SK-N-SH treated with all-trans-retinoic acid at 6 μM for 48 hours (cell line): ENCODE data around the gene LAMTOR1.

ENCODE experiments used
- ATAC-seq: fragments of 200-7000 bp; cut with Tn5 transposase; 3 replicates; pipeline ENCODE4 v1.9.1; 2020; ENCODE audit warnings: mild to moderate bottlenecking, moderate library complexity
- ARNTL ChIP-seq: fragments of 450-650 bp; formaldehyde crosslinking; IDR thresholded peaks from 2 replicates; pipeline ENCODE4 v1.5.0; 2020; ENCODE audit warnings: low read depth, mild to moderate bottlenecking, moderate library complexity, borderline replicate concordance
- BACH2 ChIP-seq: fragments of 250-450 bp; sonication (Bioruptor Pico); IDR thresholded peaks from 2 replicates; pipeline ENCODE4 v1.9.0; 2021; ENCODE audit warnings: mild to moderate bottlenecking, borderline replicate concordance
- CREB5 ChIP-seq: fragments of 250-450 bp; sonication (Bioruptor Pico); IDR thresholded peaks from 2 replicates; pipeline ENCODE4 v1.5.1; 2020; ENCODE audit warnings: low read depth, mild to moderate bottlenecking, moderate library complexity
- CSDC2 ChIP-seq: fragments of 250-450 bp; sonication (Bioruptor Pico); IDR thresholded peaks from 2 replicates; pipeline ENCODE4 v1.5.0; 2020; ENCODE audit warnings: mild to moderate bottlenecking, moderate library complexity
- CSRNP3 ChIP-seq: fragments of 250-450 bp; sonication (Bioruptor Pico); IDR thresholded peaks from 2 replicates; pipeline ENCODE4 v1.5.1; 2021; ENCODE audit warnings: mild to moderate bottlenecking, moderate library complexity
- ESRRG ChIP-seq: fragments of 250-450 bp; sonication (Bioruptor Pico); IDR thresholded peaks from 2 replicates; pipeline ENCODE4 v1.6.1; 2021; ENCODE audit warnings: mild to moderate bottlenecking
- GLIS3 ChIP-seq: fragments of 250-450 bp; sonication (Bioruptor Pico); IDR thresholded peaks from 2 replicates; pipeline ENCODE4 v1.5.0; 2020; ENCODE audit warnings: mild to moderate bottlenecking, moderate library complexity
- ISL1 ChIP-seq: fragments of 250-450 bp; sonication (Bioruptor Pico); IDR thresholded peaks from 2 replicates; pipeline ENCODE4 v2.1.2; 2022; ENCODE audit warnings: mild to moderate bottlenecking, moderate library complexity
- OSR1 ChIP-seq: fragments of 250-450 bp; sonication (Bioruptor Pico); IDR thresholded peaks from 2 replicates; pipeline ENCODE4 v1.8.0; 2022; ENCODE audit warnings: moderate library complexity, mild to moderate bottlenecking, inconsistent platforms
- PPARA ChIP-seq: fragments of 250-450 bp; sonication (Bioruptor Pico); IDR thresholded peaks from 2 replicates; pipeline ENCODE4 v1.5.0; 2020; ENCODE audit warnings: mild to moderate bottlenecking, borderline replicate concordance
- RARB ChIP-seq: fragments of 250-450 bp; sonication (Bioruptor Pico); IDR thresholded peaks from 2 replicates; pipeline ENCODE4 v1.8.0; 2021; ENCODE audit warnings: mild to moderate bottlenecking, moderate library complexity
- SNAI2 ChIP-seq: fragments of 250-450 bp; sonication (Bioruptor Pico); IDR thresholded peaks from 2 replicates; pipeline ENCODE4 v1.5.0; 2020; ENCODE audit warnings: mild to moderate bottlenecking, moderate library complexity
- TCF4 ChIP-seq: fragments of 250-450 bp; sonication (Bioruptor Pico); IDR thresholded peaks from 2 replicates; pipeline ENCODE4 v1.8.0; 2021; ENCODE audit warnings: mild to moderate bottlenecking, moderate library complexity, borderline replicate concordance
- TOX ChIP-seq: fragments of 250-450 bp; sonication (Bioruptor Pico); IDR thresholded peaks from 2 replicates; pipeline ENCODE4 v1.8.0; 2021; ENCODE audit warnings: mild to moderate bottlenecking, moderate library complexity, borderline replicate concordance
- TSHZ2 ChIP-seq: fragments of 250-450 bp; sonication (Bioruptor Pico); IDR thresholded peaks from 2 replicates; pipeline ENCODE4 v1.5.0; 2020; ENCODE audit warnings: mild to moderate bottlenecking, moderate library complexity
- ZC3H10 ChIP-seq: fragments of 250-450 bp; sonication (Bioruptor Pico); IDR thresholded peaks from 2 replicates; pipeline ENCODE4 v1.5.1; 2021; ENCODE audit warnings: mild to moderate bottlenecking, moderate library complexity
- ZFP3 ChIP-seq: fragments of 250-450 bp; sonication (Bioruptor Pico); IDR thresholded peaks from 2 replicates; pipeline ENCODE4 v1.5.0; 2020; ENCODE audit warnings: mild to moderate bottlenecking, moderate library complexity
- ZFP30 ChIP-seq: fragments of 450-650 bp; formaldehyde crosslinking; IDR thresholded peaks from 2 replicates; pipeline ENCODE4 v1.5.0; 2022; ENCODE audit warnings: mild to moderate bottlenecking, moderate library complexity
- ZNF565 ChIP-seq: fragments of 450-650 bp; formaldehyde crosslinking; conservative IDR thresholded peaks from 2 replicates; pipeline ENCODE4 v1.5.0; 2020; ENCODE audit warnings: low read depth, mild to moderate bottlenecking, moderate library complexity
- ZNF70 ChIP-seq: fragments of 450-650 bp; formaldehyde crosslinking; IDR thresholded peaks from 2 replicates; pipeline ENCODE4 v1.5.0; 2020; ENCODE audit warnings: mild to moderate bottlenecking, moderate library complexity
- ZNF8 ChIP-seq: fragments of 450-650 bp; formaldehyde crosslinking; IDR thresholded peaks from 2 replicates; pipeline ENCODE4 v1.5.0; 2020; ENCODE audit warnings: mild to moderate bottlenecking, moderate library complexity
- TF ChIP-seq, protein P1 (sequence below): fragments of 250-450 bp; sonication (Bioruptor Pico); IDR thresholded peaks from 2 replicates; pipeline ENCODE4 v1.8.0; 2020; ENCODE audit warnings: mild to moderate bottlenecking, moderate library complexity, borderline replicate concordance
- TF ChIP-seq, protein P2 (sequence below): fragments of 250-450 bp; sonication (Bioruptor Pico); IDR thresholded peaks from 2 replicates; pipeline ENCODE4 v1.8.0; 2021; ENCODE audit warnings: low read depth, mild to moderate bottlenecking, moderate library complexity, borderline replicate concordance

LAMTOR1 gene

DNA sequence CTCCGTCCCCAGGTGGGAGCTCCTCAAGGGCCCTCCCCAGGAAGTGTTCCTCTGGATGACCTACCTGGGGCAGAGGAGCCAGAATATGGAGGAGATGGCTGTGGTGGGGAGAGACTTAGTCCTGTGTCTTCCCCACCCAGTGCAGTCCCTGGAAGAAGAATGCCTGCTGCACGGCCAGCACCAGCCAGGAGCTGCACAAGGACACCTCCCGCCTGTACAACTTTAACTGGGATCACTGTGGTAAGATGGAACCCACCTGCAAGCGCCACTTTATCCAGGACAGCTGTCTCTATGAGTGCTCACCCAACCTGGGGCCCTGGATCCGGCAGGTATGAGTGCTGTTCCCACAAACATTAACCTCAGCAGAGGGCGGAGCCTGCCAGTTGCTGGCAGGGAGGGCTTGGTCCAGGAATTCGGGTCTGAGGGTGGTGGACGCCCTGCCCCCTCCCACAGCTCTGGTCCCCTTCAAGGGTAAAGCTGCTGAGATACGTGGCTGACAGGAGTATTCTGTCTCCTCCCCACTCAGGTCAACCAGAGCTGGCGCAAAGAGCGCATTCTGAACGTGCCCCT is 35.8 kb upstream of the LAMTOR1 start:
- no peak for ATAC-seq
- no peak for TF ChIP-seq ZFP30 (CRISPR knock-in tag)
- TF ChIP-seq ZNF70 (CRISPR knock-in tag) = no peak

DNA sequence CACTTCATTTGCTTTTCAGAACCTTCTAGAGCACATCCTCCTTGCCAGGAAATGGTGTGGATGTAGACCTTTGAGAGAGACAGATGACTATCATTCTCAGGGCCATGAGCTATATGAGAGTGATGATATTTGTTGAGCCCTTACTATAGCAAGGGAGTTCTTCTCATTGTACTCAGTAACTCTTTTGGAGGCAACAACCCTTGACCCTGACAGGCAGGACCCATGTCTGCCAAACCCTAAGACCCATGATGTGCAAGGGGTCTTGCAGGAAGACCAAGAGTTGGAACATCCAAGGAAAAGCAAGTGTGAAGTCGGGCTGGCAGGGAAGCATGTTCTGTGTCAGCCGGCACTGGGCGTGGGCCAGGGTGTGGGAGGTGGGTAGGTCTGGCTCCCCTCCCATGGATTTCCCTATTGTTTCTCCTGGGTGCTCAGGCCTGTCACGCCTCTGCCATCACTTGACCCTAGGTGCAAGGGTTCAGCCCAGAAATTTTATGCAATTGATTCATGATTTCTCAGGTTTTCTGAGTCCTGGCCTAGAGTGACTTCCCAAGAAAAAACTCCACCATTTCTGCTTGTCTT is 33.7 kb upstream of the LAMTOR1 start:
- no peak for ATAC-seq
- TF ChIP-seq PPARA (CRISPR knock-in tag) = no peak
- no peak for TF ChIP-seq TSHZ2 (CRISPR knock-in tag)
- no peak for TF ChIP-seq GLIS3 (CRISPR knock-in tag)
- TF ChIP-seq ZNF70 (CRISPR knock-in tag) = no peak
- no peak for TF ChIP-seq ESRRG (CRISPR knock-in tag)
- no peak for TF ChIP-seq ZNF565 (CRISPR knock-in tag)
- TF ChIP-seq RARB (CRISPR knock-in tag) = no peak
- TF ChIP-seq, protein P1, sequence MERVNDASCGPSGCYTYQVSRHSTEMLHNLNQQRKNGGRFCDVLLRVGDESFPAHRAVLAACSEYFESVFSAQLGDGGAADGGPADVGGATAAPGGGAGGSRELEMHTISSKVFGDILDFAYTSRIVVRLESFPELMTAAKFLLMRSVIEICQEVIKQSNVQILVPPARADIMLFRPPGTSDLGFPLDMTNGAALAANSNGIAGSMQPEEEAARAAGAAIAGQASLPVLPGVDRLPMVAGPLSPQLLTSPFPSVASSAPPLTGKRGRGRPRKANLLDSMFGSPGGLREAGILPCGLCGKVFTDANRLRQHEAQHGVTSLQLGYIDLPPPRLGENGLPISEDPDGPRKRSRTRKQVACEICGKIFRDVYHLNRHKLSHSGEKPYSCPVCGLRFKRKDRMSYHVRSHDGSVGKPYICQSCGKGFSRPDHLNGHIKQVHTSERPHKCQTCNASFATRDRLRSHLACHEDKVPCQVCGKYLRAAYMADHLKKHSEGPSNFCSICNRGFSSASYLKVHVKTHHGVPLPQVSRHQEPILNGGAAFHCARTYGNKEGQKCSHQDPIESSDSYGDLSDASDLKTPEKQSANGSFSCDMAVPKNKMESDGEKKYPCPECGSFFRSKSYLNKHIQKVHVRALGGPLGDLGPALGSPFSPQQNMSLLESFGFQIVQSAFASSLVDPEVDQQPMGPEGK (CRISPR knock-in tag) = no peak
- TF ChIP-seq ZFP30 (CRISPR knock-in tag) = no peak
- TF ChIP-seq CREB5 (CRISPR knock-in tag) = no peak
- TF ChIP-seq ARNTL = no peak
- TF ChIP-seq TOX = no peak
- TF ChIP-seq ZNF8 (CRISPR knock-in tag) = no peak
- TF ChIP-seq BACH2 (CRISPR knock-in tag) = no peak
- TF ChIP-seq ISL1 (CRISPR knock-in tag) = no peak
- TF ChIP-seq TCF4 (CRISPR knock-in tag) = no peak
- TF ChIP-seq SNAI2 (CRISPR knock-in tag) = no peak
- TF ChIP-seq ZC3H10 (CRISPR knock-in tag) = no peak
- TF ChIP-seq, all 23 proteins: peak for 0

DNA sequence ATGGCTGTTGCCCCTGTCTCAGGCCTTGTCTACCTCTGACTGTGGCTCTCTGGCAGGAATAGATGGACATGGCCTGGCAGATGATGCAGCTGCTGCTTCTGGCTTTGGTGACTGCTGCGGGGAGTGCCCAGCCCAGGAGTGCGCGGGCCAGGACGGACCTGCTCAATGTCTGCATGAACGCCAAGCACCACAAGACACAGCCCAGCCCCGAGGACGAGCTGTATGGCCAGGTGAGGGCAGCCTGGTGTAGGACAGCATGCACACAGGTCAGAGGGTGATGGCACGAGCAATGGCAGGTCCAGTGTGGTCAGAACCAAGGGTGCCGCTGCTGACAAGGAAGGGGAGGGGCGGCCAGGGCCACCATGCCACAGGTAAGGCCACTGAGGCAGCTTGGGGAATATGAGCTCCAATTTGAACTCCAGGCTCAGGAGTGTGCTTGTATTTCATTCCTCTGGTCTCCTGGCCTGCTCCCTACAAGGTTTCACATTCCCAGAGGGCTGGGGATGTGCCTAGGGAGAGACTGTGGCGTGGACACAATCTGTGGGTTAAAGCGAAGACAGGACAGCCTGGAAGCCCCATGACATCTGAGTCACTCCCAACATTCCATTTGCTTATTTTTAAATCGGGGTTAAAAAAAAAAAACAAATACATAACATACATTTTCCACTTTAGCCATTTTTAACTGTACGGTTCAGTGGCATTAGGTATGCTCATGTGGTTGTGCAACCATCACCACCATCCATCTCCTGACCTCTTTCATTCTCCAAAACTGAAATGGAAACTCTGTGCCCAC is 33.0 kb upstream of the LAMTOR1 start:
- no peak for ATAC-seq
- TF ChIP-seq, protein P1 (CRISPR knock-in tag) = no peak
- TF ChIP-seq PPARA (CRISPR knock-in tag) = no peak
- TF ChIP-seq ZFP3 = no peak
- TF ChIP-seq OSR1 (CRISPR knock-in tag) = no peak
- no peak for TF ChIP-seq CSRNP3 (CRISPR knock-in tag)
- TF ChIP-seq ZC3H10 (CRISPR knock-in tag) = no peak
- no peak for TF ChIP-seq ZFP30 (CRISPR knock-in tag)
- no peak for TF ChIP-seq ZNF8 (CRISPR knock-in tag)
- TF ChIP-seq CSDC2 = no peak
- no peak for TF ChIP-seq BACH2 (CRISPR knock-in tag)
- TF ChIP-seq, protein P2, sequence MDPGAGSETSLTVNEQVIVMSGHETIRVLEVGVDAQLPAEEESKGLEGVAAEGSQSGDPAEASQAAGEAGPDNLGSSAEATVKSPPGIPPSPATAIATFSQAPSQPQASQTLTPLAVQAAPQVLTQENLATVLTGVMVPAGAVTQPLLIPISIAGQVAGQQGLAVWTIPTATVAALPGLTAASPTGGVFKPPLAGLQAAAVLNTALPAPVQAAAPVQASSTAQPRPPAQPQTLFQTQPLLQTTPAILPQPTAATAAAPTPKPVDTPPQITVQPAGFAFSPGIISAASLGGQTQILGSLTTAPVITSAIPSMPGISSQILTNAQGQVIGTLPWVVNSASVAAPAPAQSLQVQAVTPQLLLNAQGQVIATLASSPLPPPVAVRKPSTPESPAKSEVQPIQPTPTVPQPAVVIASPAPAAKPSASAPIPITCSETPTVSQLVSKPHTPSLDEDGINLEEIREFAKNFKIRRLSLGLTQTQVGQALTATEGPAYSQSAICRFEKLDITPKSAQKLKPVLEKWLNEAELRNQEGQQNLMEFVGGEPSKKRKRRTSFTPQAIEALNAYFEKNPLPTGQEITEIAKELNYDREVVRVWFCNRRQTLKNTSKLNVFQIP = no peak
- TF ChIP-seq GLIS3 (CRISPR knock-in tag) = no peak
